ENCODE measurements around the gene INTS1.

GRCh38 chr7:1433128-1433920, 70.9 kb downstream of the INTS1 start:
- no peak for TF ChIP-seq GATA2 (IDR thresholded peaks at IDR 0.05; ENCODE audit: low read depth, low read length)
- no peak for TF ChIP-seq GATA3 (IDR thresholded peaks at IDR 0.05; ENCODE audit: low read depth, low read length)
